ENCODE measurements around the gene PP2D1. TPM values are rescaled to one million over a fixed set of nuclear protein-coding genes. Genes with fewer than 3 reads are reported as not detected.
"Not testable (repeated sequence)": the region's sequence is repeated elsewhere in the genome, so short reads cannot be mapped to it uniquely, and the experiment has no call there.

Gene PP2D1
- total RNA-seq, 4 donors from 2014 or later, result not detected

- Histone ChIP-seq H3K4me1 (peaks cover 0 to 18% (median 14%) of the 10 kb centered on the region in 4 donors), H3K27ac (peak overlapping the region; percentile 52 to 81 (median 62)), H3K4me3 (no peak overlapping the region), H3K27me3 (no peaks in the 10 kb centered on the region), H3K9me3 (no peaks in the 10 kb centered on the region), H3K36me3 (no peaks in the 10 kb centered on the region)
- WGBS, 2 donors, result 14 to 18% methylated on average over 2 of the region's 2 CpGs
- no peak for TF ChIP-seq CTCF (IDR thresholded peaks at IDR 0.05)
- TF ChIP-seq EP300 (IDR thresholded peaks at IDR 0.05), result peak in 1 of 2 donors; percentile 72
- TF ChIP-seq POLR2A (IDR thresholded peaks at IDR 0.05), result no peak
- DNase-seq (ENCODE audit: low spot score in 2 of 2), result no peak
Observed at GRCh38 chr3:20023623-20024405, 11.8 kb upstream of the PP2D1 start.

GRCh38 chr3:20022954-20023622 lies 11.0 kb upstream of the PP2D1 start:
- Histone ChIP-seq H3K27ac (peak overlapping the region; percentile 52 to 81 (median 62)), H3K36me3 (no peaks in the 10 kb centered on the region), H3K4me3 (no peak overlapping the region), H3K9me3 (no peaks in the 10 kb centered on the region), H3K27me3 (no peaks in the 10 kb centered on the region), H3K4me1 (peaks cover 0 to 18% (median 14%) of the 10 kb centered on the region in 4 donors)
- DNase-seq (ENCODE audit: low spot score in 2 of 2), result no peak
- TF ChIP-seq EP300 (IDR thresholded peaks at IDR 0.05) (no peak), POLR2A (IDR thresholded peaks at IDR 0.05) (no peak), CTCF (IDR thresholded peaks at IDR 0.05) (no peak)
- 31 to 43% methylated on average over 2 of the region's 2 CpGs for WGBS, 2 donors

GRCh38 chr3:20016076-20016475 lies 4.0 kb upstream of the PP2D1 start:
- not testable (repeated sequence) for H3K27me3 ChIP-seq; H3K36me3 ChIP-seq; H3K4me3 ChIP-seq; H3K9me3 ChIP-seq; H3K27ac ChIP-seq; DNase-seq (ENCODE audit: low spot score in 2 of 2); H3K4me1 ChIP-seq
- WGBS, 2 donors, result 89% methylated on average over 3 of the region's 3 CpGs

- Histone ChIP-seq H3K4me1 (no peaks in the 10 kb centered on the region), H3K4me3 (no peak overlapping the region), H3K36me3 (no peaks in the 10 kb centered on the region), H3K27ac (no peak overlapping the region), H3K9me3 (no peaks in the 10 kb centered on the region), H3K27me3 (no peaks in the 10 kb centered on the region)
- TF ChIP-seq CTCF (IDR thresholded peaks at IDR 0.05), result no peak
- TF ChIP-seq POLR2A (IDR thresholded peaks at IDR 0.05), result no peak
- no peak for TF ChIP-seq EP300 (IDR thresholded peaks at IDR 0.05)
- DNase-seq (ENCODE audit: low spot score in 2 of 2), result no peak
- WGBS, 2 donors, result 83 to 90% methylated on average over 1 of the region's 1 CpG
Observed at GRCh38 chr3:20015525-20015924, 3.5 kb upstream of the PP2D1 start.

- DNase-seq (ENCODE audit: low spot score in 2 of 2), result no peak
- no peak for TF ChIP-seq CTCF (IDR thresholded peaks at IDR 0.05)
- TF ChIP-seq EP300 (IDR thresholded peaks at IDR 0.05), result no peak
- TF ChIP-seq POLR2A (IDR thresholded peaks at IDR 0.05), result no peak
- 82 to 100% methylated on average over 1 of the region's 1 CpG for WGBS, 2 donors
- Histone ChIP-seq H3K27ac (no peak overlapping the region), H3K4me3 (no peak overlapping the region), H3K9me3 (no peaks in the 10 kb centered on the region), H3K4me1 (no peaks in the 10 kb centered on the region), H3K27me3 (no peaks in the 10 kb centered on the region), H3K36me3 (no peaks in the 10 kb centered on the region)
Observed at GRCh38 chr3:20013396-20013795, 1.3 kb upstream of the PP2D1 start.

Measured in tibial nerve (tissue), 4 donors.